GM10248 (cell line): ENCODE measurements around the gene CCDC141.

Experiments
- CTCF ChIA-PET: fragments of 300-600 bp; sonication (Branson Sonifier 250); formaldehyde crosslinking; extraction: SDS; loops from one replicate; lab custom pipeline; 2021; ENCODE audit warnings: antibody characterized with exemption; lab: Yijun Ruan, JAX
- POLR2A ChIA-PET: fragments of 350-650 bp; sonication (Branson Sonifier 250); formaldehyde crosslinking; extraction: SDS; loops from one replicate; lab custom pipeline; 2020; ENCODE audit warnings: antibody characterized with exemption; lab: Yijun Ruan, JAX
- DNase-seq: peaks from one replicate; pipeline ENCODE4 v3.0.0; 2012; ENCODE audit errors: extremely low spot score
- TF ChIP-seq, protein P1 (sequence below): IDR thresholded peaks from 2 replicates; pipeline ENCODE4 v1.5.1; 2012; ENCODE audit warnings: mild to moderate bottlenecking, low read depth; ENCODE audit errors: extremely low read depth, missing control alignments, control extremely low read depth

CCDC141 gene

DNA sequence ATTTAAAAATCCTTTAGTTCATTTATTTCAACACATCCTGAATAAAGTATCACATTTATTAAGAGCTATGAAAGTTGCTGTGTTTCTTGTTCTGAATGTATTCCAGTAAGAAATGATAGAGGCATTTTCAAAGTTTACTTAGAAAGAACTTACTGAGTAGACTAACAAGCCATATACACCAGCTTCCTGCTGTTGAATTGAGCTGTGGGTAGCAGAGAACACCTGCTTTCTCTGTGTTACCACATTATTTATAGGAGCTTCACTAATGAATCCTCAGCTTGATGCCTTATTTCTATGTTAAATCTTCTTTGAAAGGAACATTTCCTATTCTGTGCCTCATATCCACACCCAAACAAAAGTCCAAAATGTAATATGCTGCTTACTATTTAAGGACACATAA, 115.4 kb downstream of the CCDC141 start:
- ChIA-PET POLR2A (no interaction called here), CTCF (interaction anchor here (1.3 to 2.3 kb wide), 2 partner anchors 17 to 19 kb away, joined by 3 to 10 read pairs; no protein-coding TSS in a partner anchor)
- no peak for DNase-seq
- TF ChIP-seq, protein P1, sequence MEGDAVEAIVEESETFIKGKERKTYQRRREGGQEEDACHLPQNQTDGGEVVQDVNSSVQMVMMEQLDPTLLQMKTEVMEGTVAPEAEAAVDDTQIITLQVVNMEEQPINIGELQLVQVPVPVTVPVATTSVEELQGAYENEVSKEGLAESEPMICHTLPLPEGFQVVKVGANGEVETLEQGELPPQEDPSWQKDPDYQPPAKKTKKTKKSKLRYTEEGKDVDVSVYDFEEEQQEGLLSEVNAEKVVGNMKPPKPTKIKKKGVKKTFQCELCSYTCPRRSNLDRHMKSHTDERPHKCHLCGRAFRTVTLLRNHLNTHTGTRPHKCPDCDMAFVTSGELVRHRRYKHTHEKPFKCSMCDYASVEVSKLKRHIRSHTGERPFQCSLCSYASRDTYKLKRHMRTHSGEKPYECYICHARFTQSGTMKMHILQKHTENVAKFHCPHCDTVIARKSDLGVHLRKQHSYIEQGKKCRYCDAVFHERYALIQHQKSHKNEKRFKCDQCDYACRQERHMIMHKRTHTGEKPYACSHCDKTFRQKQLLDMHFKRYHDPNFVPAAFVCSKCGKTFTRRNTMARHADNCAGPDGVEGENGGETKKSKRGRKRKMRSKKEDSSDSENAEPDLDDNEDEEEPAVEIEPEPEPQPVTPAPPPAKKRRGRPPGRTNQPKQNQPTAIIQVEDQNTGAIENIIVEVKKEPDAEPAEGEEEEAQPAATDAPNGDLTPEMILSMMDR: no peak

DNA sequence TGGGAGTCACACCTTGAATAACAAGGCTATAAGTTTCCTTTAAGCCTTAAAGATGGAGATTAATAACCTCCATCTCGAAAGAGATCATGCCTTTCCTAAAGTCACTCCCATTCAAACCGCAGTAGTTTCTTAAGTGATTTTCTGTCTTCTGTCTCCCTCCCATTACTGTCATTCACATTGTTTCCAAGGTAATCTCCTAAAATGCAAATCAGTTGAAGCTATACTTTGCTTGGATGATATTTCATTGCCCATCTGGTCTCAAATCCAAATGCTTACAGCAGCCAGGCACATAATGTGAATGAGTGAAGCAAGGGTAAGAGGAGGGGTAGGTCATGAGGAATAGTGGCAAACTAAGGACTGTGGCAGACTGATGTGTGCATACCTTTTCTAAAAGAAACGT, 116.4 kb downstream of the CCDC141 start:
- POLR2A ChIA-PET: no interaction called here
- TF ChIP-seq, protein P1: no peak
- DNase-seq: no peak
- CTCF ChIA-PET: interaction anchor here (1.2 to 2.3 kb wide), 2 partner anchors 18 to 24 kb away, joined by 3 to 10 read pairs; no protein-coding TSS in a partner anchor

DNA sequence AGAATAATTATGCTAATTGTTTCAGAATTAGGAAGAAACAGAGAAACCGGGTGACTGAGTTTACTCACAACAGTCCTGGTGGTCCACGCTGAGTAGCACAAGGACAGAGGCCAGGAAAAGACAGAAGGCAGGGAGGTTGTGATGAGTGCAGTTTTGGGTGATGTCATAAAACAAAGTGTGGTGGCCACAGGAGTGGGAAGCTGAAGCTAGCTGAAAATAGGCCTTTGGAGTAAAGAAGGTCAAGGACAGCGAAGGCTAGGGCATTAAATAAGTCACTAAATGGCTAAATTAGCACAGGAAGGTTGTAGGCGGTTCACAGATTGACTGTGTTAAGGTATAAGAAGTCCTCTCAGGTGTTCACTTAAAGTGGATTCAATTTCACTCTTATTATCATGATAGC, 121.9 kb downstream of the CCDC141 start:
- ChIA-PET POLR2A (no interaction called here), CTCF (interaction anchor here (1.0 to 2.4 kb wide), 5 partner anchors 10 to 166 kb away, joined by 3 to 18 read pairs (median 5); no protein-coding TSS in a partner anchor)
- TF ChIP-seq, protein P1: no peak
- peak; percentile 25 for DNase-seq

DNA sequence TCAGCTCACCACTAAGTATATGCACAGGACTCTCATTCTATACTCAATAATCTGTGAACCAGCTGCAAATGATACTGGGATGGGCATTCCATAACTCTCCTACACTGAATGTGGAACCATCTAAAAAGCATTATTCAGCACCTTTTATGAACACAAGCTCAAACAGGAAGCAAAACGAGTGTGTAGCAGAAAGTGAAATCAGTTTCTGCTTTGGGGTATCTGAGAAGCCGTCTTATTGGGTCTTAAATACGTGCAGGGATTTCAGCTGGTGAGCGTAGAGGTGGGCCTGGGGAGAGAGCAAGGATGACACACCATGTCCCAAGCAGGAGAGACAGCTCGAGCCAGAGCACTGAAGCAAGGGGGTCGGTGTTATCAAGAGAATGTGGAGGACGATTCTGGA, 122.8 kb downstream of the CCDC141 start:
- ChIA-PET POLR2A (no interaction called here), CTCF (interaction anchor here (0.9 to 2.4 kb wide), 14 partner anchors 9 to 512 kb away, joined by 3 to 18 read pairs (median 5); no protein-coding TSS in a partner anchor)
- TF ChIP-seq, protein P1: no peak
- DNase-seq: peak; percentile 15

DNA sequence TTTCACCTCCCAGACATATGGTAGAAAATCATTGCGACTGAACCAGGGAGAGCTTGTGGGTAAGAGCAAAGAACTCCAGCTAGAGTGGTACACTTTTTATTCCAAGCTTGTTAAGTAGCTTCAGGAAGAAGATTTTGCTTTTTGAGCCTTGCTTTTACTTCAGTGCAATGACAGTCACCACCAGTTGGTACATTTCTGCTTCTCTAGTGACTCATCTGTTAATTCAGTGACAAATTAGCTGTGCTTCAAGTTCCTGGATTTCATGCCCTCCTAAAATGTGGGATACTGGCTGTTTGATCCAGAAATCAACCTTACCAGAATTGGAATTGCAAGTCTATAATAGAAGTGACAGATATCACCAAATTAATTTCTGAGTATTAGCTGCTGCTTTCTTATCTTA, 125.1 kb downstream of the CCDC141 start:
- CTCF ChIA-PET: interaction anchor here (1.3 kb wide), 1 partner anchor 10 kb away, joined by 3 read pairs; no protein-coding TSS in a partner anchor

DNA sequence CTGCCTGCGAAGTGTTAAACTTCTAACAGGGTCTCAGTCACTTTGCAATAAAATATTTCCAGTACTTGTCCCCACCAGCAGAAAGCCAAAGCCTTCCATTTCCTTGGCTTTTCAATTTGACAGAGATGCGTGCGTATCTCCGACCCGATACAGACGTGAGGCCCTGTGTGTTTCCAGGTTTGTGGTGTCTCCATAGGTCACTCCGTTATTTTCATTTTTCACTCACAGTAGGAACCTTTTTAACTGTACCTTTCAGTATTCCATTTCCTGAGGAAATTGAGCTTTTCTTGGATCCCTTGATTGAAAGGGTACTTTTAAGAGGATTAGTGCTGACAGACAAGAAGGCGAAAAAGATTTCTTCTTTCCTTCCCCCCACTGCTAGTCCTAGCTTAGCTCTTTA, 126.4 kb downstream of the CCDC141 start:
- ChIA-PET POLR2A (no interaction called here), CTCF (interaction anchor here (1.0 to 1.3 kb wide), 2 partner anchors 18 to 32 kb away, joined by 3 to 4 read pairs; no protein-coding TSS in a partner anchor)
- no peak for DNase-seq
- TF ChIP-seq, protein P1: no peak

More for the DNA sequence above, 125.1 kb downstream of the CCDC141 start:
- POLR2A ChIA-PET: no interaction called here
- TF ChIP-seq, protein P1: peak; percentile 1
- DNase-seq: no peak
